Keratinocyte (primary cell): ENCODE data around the gene EVI5. TPM values are rescaled to one million over a fixed set of nuclear protein-coding genes. Genes with fewer than 3 reads are reported as not detected.
A peak's percentile ranks its signal among the peaks of the same experiment; 100 is the strongest.

ENCODE experiments used
- DNase-seq: peaks from one replicate; pipeline ENCODE4 v3.0.0-alpha.2; 2011; ENCODE audit warnings: low read depth, missing footprints, low spot score
- FAIRE-seq: peaks from 2 replicates; lab custom pipeline; 2011; peaks lifted over from hg19 to GRCh38; lab: Jason Lieb, UNC
- H2AFZ ChIP-seq: 2 replicates; pipeline ENCODE4 v1.6.0; 2012; ENCODE audit warnings: low read length, control low read depth, inconsistent platforms; ENCODE audit not compliant: control insufficient read depth
- H3K27ac ChIP-seq: 2 replicates; pipeline ENCODE4 v1.5.1; 2011; ENCODE audit warnings: low read length; ENCODE audit not compliant: control insufficient read depth, insufficient read depth
- H3K27me3 ChIP-seq: 3 replicates; pipeline ENCODE4 v1.6.0; 2011; ENCODE audit warnings: low read length; ENCODE audit not compliant: control insufficient read depth, insufficient read depth; ENCODE audit errors: extremely low read depth
- H3K36me3 ChIP-seq, 2 experiments: 2 replicates in 1 of 2; 3 replicates in 1 of 2; pipeline ENCODE4 v1.5.1; 2011; ENCODE audit warnings: low read length in 2 of 2, mild to moderate bottlenecking in 1 of 2; ENCODE audit not compliant: control insufficient read depth in 2 of 2, insufficient read depth in 2 of 2; ENCODE audit errors: extremely low read depth in 1 of 2
- H3K4me1 ChIP-seq: 3 replicates; pipeline ENCODE4 v1.5.1; 2011; ENCODE audit warnings: low read length; ENCODE audit not compliant: control insufficient read depth, insufficient read depth; ENCODE audit errors: extremely low read depth
- H3K4me2 ChIP-seq: 3 replicates; pipeline ENCODE4 v1.6.0; 2011; ENCODE audit warnings: low read depth, low read length; ENCODE audit not compliant: control insufficient read depth, insufficient read depth; ENCODE audit errors: extremely low read depth
- H3K4me3 ChIP-seq, 3 experiments: fragments of 200-600 bp in 1 of 3; sonication (generic) in 1 of 3; 2 replicates in 2 of 3; 3 replicates in 1 of 3; pipeline ENCODE4 v1.5.1; 2011 to 2016; ENCODE audit warnings: low read length in 3 of 3, mild to moderate bottlenecking in 3 of 3, control low read depth in 2 of 3, inconsistent platforms in 1 of 3, low read depth in 1 of 3, mixed read lengths in 1 of 3, mixed run types in 1 of 3, moderate library complexity in 1 of 3; ENCODE audit not compliant: control insufficient read depth in 2 of 3, insufficient read depth in 2 of 3; ENCODE audit errors: extremely low read depth in 1 of 3
- H3K79me2 ChIP-seq: 2 replicates; pipeline ENCODE4 v1.6.0; 2012; ENCODE audit warnings: low read length; ENCODE audit not compliant: control insufficient read depth, insufficient read depth
- H3K9ac ChIP-seq: 3 replicates; pipeline ENCODE4 v1.6.0; 2011; ENCODE audit warnings: low read length; ENCODE audit not compliant: control insufficient read depth, insufficient read depth; ENCODE audit errors: extremely low read depth
- H3K9me1 ChIP-seq: 3 replicates; pipeline ENCODE4 v1.6.0; 2011; ENCODE audit warnings: low read length; ENCODE audit not compliant: control insufficient read depth, insufficient read depth; ENCODE audit errors: extremely low read depth
- H3K9me3 ChIP-seq: 2 replicates; pipeline ENCODE4 v1.5.1; 2012; ENCODE audit warnings: low read depth, low read length; ENCODE audit not compliant: control insufficient read depth
- H4K20me1 ChIP-seq: 3 replicates; pipeline ENCODE4 v1.6.0; 2011; ENCODE audit warnings: low read length; ENCODE audit not compliant: control insufficient read depth, insufficient read depth; ENCODE audit errors: extremely low read depth
- EZH2 ChIP-seq: IDR thresholded peaks from one replicate; pipeline ENCODE4 v1.6.1; 2012; ENCODE audit warnings: inconsistent platforms, mild to moderate bottlenecking, low read length, moderate library complexity
- dilution Hi-C: fragments of 300-500 bp; cut with MboI; formaldehyde crosslinking; loops from one replicate; pipeline ENCODE4 v1.7.0; 2020; ENCODE audit warnings: low sequenced_read_pairs; ENCODE audit not compliant: extremely low pct_ligation_motif_present
- polyA plus RNA-seq, 5 experiments: library from polyadenylated mRNA; depleted of rRNA in 3 of 5; stranded (reverse) in 3 of 5; stranded (forward) in 1 of 5; unstranded in 1 of 5; fragments of >200 nt; gene quantifications; 1 replicate in 1 of 5; 2 replicates in 3 of 5; 3 replicates in 1 of 5; pipeline versions ENCODE4 v1.2.1 to v1.2.3, GENCODE V29; 2011 to 2012; ENCODE audit warnings: missing spikeins in 2 of 5, low read depth in 1 of 5, low replicate concordance in 1 of 5
- TF ChIP-seq, protein P1 (sequence below), 3 experiments: IDR thresholded peaks in 1 of 3; conservative IDR thresholded peaks in 1 of 3; optimal IDR thresholded peaks in 1 of 3; 2 replicates in 2 of 3; 3 replicates in 1 of 3; pipeline versions ENCODE3 to v1.5.1; 2011; ENCODE audit warnings: low read length in 3 of 3, mild to moderate bottlenecking in 3 of 3, moderate library complexity in 2 of 3, control low read depth in 1 of 3, inconsistent platforms in 1 of 3; ENCODE audit not compliant: insufficient read depth in 2 of 3; ENCODE audit errors: extremely low read depth in 1 of 3

The EVI5 gene
- polyA plus RNA-seq, 1 donor (not counting 4 experiments of a cell fraction or from before 2014, with no cell fraction given), result 23.2 TPM

DNA sequence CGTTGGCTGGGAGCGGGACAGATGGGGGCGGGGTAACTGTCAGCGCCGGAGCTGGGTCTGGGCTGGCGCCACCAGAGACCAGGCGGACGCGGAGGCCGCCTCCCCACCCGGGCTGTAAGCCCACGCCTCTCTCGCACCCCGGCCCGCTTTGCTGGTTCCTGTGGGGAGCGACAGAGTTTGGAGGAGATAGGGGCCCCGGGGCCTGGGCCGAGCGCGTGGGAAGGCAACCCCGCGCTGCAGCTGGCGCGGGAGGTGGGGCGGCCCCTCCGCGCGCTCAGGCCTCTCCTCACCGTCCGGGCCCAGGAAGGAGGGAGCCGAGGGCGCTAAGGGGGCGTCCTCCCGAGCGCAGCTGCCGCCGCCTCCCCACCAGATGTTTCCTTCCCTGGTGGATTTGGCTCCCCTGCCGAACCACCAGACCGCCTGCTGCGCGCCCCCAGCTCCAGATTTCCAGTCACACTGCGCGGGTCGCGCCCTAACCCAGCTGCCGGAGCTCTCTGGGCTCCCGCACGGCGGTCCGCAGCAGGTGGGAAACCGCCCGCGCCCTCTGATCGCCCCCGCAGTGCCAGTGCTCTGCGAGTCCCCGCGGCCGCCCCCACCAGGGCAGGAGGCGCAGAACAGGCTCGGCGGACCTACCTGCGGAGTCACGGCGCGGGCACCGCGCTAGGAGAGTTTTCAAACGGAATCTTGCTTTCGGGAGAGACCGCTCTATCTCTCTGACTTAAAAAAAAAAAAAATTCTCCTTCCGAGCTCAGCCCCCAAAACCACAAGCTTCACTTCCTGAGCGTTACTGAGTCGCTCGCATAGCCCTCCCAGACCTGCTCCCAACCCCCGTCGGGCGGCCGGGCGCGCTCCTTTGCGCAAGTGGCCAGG is 299.3 kb downstream of the EVI5 start:
- DNase-seq (no peak), FAIRE-seq (no peak)
- Histone ChIP-seq H3K9ac (no peak overlapping the region), H3K4me3 (peak overlapping the region; percentile 27 to 67 (median 64)), H3K79me2 (no peaks in the 10 kb centered on the region), H3K27me3 (peaks cover 83% of the 10 kb centered on the region), H2AFZ (no peak overlapping the region), H3K4me2 (peak overlapping the region; percentile 77), H3K36me3 (no peaks in the 10 kb centered on the region), H3K9me1 (no peaks in the 10 kb centered on the region), H3K27ac (no peak overlapping the region), H3K9me3 (no peaks in the 10 kb centered on the region), H3K4me1 (peaks cover 31% of the 10 kb centered on the region), H4K20me1 (peaks cover 24% of the 10 kb centered on the region)
- TF ChIP-seq, protein P1, sequence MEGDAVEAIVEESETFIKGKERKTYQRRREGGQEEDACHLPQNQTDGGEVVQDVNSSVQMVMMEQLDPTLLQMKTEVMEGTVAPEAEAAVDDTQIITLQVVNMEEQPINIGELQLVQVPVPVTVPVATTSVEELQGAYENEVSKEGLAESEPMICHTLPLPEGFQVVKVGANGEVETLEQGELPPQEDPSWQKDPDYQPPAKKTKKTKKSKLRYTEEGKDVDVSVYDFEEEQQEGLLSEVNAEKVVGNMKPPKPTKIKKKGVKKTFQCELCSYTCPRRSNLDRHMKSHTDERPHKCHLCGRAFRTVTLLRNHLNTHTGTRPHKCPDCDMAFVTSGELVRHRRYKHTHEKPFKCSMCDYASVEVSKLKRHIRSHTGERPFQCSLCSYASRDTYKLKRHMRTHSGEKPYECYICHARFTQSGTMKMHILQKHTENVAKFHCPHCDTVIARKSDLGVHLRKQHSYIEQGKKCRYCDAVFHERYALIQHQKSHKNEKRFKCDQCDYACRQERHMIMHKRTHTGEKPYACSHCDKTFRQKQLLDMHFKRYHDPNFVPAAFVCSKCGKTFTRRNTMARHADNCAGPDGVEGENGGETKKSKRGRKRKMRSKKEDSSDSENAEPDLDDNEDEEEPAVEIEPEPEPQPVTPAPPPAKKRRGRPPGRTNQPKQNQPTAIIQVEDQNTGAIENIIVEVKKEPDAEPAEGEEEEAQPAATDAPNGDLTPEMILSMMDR (optimal IDR thresholded peaks at IDR 0.05 in 1 of 3, IDR thresholded peaks at IDR 0.05 in 1 of 3, conservative IDR thresholded peaks at IDR 0.05 in 1 of 3; ENCODE audit: extremely low read depth in 1 of 3, insufficient read depth in 2 of 3, low read length in 3 of 3), result peak; percentile 31 to 56 (median 53)
- no peak for TF ChIP-seq EZH2
- dilution Hi-C loops, result no loop called here

DNA sequence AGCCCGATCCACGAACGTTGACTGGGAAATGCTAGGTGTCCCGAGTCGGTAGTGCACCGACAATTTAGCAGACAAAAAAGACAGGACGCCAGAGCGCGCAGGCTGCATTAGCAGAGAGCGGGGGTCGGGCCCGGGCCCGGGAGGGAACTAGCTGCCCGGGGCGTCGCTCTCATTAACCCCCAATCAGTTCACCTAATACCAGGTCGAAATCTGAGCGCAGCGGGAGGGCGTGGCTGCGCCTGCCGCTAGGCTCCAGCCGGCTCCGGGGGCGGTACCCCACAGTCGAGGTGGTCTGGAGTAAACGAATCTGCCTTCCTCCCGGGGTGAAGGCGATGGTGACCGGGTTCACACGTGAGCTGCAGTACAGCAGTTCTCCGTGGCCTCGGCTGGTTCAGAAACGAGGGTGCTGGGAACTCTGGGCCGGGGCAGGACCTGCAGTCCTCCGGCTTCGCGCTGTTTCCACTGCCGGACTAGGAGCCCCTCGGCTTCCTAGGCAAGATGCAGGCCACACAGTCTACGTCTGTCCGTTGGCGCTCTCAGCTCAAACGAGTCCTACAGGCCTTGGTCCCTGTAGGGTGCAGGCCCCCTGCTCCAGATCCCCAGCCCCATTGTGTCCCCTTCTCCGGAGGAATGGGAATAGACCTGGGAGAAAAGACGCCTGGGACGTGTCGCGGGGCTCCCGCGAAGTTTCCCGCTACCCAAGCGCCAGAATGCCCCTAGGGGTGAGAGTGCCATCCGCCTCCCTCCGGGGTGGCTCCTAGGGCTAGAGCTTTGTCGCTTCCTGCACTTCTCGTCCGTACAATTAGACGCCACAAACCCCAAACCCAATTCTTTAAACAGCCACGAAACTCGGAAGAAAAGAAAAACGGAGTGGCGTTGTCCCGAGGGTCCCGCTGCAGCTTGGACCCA is 300.2 kb downstream of the EVI5 start:
- Histone ChIP-seq H3K4me1 (peaks cover 31% of the 10 kb centered on the region), H2AFZ (no peak overlapping the region), H3K9me1 (no peaks in the 10 kb centered on the region), H3K4me2 (peak overlapping the region; percentile 77), H3K9me3 (no peaks in the 10 kb centered on the region), H3K27ac (no peak overlapping the region), H3K27me3 (peaks cover 92% of the 10 kb centered on the region), H3K79me2 (no peaks in the 10 kb centered on the region), H4K20me1 (peaks cover 24% of the 10 kb centered on the region), H3K36me3 (no peaks in the 10 kb centered on the region), H3K4me3 (peak overlapping the region in 2 of 3 experiments; percentile 64 to 67), H3K9ac (no peak overlapping the region)
- FAIRE-seq (no peak), DNase-seq (no peak)
- peak; percentile 99 for TF ChIP-seq EZH2
- TF ChIP-seq, protein P1 (optimal IDR thresholded peaks at IDR 0.05 in 1 of 3, IDR thresholded peaks at IDR 0.05 in 1 of 3, conservative IDR thresholded peaks at IDR 0.05 in 1 of 3; ENCODE audit: extremely low read depth in 1 of 3, insufficient read depth in 2 of 3, low read length in 3 of 3), result no peak
- dilution Hi-C loops, result no loop called here
